T-helper 9 cell (primary cell): ENCODE data around the gene NELL1.

Experiments
- DNase-seq: peaks from one replicate; pipeline ENCODE4 v3.0.0-alpha.2; 2020

NELL1 gene

GRCh38 chr11:20668131-20668809 lies 1.1 kb upstream of the NELL1 start:
- DNase-seq: no peak

GRCh38 chr11:20669820-20670684 lies 666 bp downstream of the NELL1 start:
- no peak for DNase-seq

DNA sequence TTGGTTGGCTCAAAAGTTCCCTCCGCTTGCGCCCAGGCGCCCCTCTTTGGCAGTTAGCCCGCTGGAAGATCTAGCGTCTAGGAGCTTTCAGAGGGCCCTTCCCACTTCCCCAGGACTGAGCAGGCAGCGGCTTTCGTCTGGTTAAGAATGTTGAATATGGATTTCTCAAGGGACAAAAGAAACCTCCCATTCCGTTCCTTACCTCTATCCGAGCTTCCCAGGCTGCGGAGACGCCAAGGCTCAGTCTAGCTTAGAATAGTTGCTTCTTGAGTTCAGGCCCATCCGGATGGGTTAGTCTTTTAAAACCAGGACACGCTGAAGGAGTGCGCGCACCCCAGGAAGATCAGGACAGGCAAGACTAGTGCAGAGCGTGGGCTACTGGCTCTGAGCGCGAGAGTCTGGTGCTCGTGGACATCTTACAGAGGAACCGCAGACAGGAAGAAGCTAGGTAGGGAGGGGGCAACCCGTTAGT lies 1.6 kb downstream of the NELL1 start:
- DNase-seq: no peak

DNA sequence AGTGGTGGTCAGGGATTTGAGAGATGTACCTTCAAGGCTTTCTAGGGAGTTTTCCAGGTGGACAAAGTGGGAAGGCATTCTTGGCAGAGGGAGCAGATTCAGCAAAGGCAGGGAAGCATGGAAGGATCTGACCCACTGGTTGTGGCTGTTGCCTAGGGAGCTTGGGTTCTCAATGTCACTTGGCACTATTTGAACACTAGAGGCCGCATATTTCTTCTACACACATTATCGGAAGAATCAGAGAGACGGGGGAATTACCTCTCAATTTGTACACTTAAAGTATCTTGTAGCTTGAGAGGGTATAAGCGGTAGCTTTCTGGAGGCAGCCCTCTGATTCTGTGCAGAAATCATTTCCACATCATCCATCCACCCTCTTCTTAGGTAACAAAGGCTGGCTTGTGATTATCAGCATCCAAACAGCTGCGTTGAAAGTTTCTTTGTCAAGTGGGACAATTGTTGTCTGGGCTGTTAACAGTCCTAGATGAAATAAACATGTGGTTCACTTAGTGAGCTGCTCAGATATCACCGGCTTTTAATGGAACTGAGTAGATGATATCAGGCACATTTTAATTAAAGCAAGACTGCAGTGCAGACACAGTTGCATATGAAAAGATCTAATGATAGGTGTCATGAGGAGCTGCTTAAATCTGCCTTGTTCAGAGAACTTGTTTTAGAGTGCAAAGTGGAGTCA lies 2.6 kb downstream of the NELL1 start:
- no peak for DNase-seq

GRCh38 chr11:20672575-20672974 lies 3.2 kb downstream of the NELL1 start:
- no peak for DNase-seq

- no peak for DNase-seq
Measured at GRCh38 chr11:20676658-20677057, 7.3 kb downstream of the NELL1 start.

- no peak for DNase-seq
Measured at GRCh38 chr11:20688761-20689160, 19.4 kb downstream of the NELL1 start.

DNA sequence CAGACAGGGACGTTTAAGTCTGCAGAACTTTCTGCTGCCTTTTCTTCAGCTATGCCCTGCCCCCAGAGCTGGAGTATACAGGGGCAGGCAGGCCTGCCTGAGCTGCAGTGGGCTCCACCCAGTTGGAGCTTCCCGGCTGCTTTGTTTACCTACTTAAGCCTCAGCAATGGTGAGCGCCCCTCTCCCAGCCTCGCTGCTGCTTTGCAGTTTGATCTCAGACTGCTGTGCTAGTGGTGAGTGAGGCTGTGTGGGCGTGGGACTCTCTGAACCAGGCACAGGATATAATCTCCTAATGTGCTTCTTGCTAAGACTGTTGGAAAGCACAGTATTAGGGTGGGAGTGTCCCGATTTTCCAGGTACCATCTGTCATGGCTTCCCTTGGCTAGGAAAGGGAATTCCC lies 38.5 kb downstream of the NELL1 start:
- DNase-seq: no peak

DNA sequence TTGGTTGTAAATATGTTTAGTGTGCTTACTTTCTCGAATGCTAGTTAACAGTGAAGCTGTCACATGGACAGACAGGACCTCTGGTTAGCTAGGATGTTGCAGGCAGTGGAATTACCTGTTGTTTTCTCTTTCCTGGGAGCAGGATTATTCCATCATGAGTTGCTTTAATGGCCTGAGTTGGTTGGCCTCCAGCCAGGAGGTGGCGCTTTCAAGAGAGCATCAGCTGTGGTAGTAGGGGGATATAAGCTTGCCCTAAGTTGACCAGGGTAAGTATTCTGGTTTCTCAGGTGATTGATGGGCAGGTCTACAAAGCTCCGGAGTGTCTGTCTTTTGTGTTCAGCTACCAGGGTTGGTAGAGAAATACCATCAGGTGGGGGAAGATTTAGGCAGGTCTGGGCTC lies 43.5 kb downstream of the NELL1 start:
- DNase-seq: no peak

DNA sequence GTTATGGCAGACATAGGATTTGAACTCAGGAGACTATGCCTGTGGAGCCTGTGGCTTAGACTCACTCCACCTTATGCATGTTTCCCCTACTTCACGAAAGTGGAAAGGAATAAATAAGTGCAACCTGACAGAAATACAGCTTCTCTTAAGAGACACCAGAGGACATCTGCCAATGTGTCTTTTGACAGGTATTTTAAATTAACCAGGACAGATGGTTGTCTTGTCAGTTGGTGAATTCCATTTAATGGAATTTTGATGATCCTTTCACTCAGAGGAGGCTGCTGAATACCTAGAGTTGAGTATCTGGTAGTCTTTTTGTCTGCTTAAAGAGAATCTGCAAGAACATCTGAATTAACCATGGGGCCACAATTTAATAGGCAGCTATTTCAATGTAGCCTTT lies 46.1 kb downstream of the NELL1 start:
- DNase-seq: no peak

DNA sequence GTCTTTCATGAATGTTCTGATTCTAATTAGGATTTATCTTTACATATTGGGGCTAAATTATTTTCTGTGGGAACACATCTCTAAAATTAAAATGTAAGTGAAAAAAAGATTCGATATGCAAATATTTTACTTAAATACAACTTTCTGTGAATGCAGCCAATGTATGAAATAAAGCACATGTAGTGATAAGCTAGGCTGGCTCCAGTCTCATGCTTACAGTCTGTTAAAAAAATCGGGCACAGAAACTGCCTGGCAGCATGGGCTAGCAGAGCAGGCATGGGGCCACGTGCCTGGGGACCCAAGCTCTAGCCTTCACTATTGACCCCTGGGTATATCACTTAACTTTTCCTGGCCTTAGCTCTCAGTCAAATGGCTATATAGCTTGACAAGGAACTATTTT lies 46.5 kb downstream of the NELL1 start:
- DNase-seq: no peak

DNA sequence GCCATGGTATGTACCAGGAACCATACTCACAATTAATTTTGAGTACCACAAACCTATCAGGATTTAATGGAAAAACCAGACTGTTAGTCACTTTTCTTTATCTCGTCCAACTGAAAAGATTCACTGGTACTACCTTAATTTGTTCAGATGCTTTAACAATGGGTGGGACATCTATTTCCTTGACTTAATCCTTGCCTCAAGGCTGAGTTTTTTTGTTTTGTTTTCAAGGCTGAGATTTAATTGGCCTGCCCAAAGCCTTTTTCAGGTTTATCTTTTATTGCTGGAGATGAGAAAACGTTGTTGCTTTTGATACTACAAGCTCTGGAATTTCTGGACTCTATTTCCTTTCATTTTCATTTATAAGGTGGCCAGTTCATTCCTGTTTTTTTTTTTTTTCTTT lies 50.4 kb downstream of the NELL1 start:
- no peak for DNase-seq

GRCh38 chr11:20723366-20723765 lies 54.0 kb downstream of the NELL1 start:
- DNase-seq: no peak

- no peak for DNase-seq
Measured at GRCh38 chr11:20729597-20730105, 60.3 kb downstream of the NELL1 start.

DNA sequence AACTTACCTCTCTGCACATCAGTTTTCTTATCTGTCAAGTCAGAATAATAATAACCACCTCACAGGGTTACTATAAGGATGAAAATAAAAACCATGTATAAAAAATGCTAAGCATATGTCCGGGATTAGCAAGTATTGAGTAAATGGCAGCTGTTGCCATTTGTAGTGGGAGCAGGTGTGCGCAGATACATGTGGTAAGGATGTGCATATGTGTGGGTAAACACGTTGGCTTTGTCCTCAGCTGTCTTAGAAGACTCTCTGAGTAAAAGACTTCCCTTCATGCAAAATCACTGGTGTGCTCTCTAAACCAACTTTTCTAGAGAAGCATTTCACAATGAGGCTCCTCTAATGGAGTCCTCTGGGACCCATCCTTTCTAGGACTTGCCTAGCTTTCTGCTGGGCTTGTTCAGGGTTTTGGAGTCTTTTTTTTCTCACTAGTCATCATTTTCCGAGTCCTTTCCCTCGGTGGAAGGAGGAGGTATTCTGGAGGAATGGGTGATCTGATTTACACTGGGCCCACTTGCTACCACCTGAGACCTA lies 62.4 kb downstream of the NELL1 start:
- DNase-seq: no peak

- DNase-seq: no peak
Measured at GRCh38 chr11:20739107-20739506, 69.7 kb downstream of the NELL1 start.

- DNase-seq: no peak
Measured at GRCh38 chr11:20739577-20739976, 70.2 kb downstream of the NELL1 start.

GRCh38 chr11:20754933-20755332 lies 85.5 kb downstream of the NELL1 start:
- no peak for DNase-seq

- no peak for DNase-seq
Measured at GRCh38 chr11:20759541-20759940, 90.2 kb downstream of the NELL1 start.

GRCh38 chr11:20760811-20761210 lies 91.4 kb downstream of the NELL1 start:
- DNase-seq: no peak

DNA sequence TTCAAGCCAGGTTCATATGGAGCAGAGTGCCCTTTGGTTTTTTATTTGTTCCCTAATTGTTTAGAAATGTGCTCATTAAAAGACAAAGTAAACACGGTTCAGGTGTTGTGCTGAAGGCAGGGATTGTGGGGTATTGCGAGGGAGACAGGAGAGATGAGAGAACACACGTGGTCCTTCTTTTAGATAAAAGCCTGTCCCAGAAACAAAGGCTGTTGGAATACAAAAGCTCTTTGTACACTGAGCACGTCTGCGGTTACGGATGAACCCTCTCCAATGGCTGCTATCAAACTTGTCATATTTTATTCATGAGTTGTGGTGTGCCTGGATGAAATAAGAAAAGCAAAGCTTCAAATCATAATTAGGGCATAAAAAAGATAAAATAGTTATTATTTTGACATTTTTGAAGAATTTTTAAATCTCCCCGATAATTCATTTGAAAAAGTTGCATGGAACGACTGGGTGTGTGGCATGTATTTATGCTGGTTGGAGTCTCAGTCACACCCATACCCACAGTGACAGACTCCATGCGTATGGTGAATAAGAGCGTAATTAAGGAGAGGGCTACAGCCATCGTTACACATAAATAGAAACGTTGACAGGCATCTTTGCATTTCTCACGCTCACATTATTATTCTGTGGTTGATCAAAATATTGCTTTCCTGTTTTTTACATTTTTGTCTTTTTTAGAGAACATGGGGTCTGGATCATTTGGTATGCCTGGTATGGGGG lies 92.9 kb downstream of the NELL1 start:
- no peak for DNase-seq

GRCh38 chr11:20762980-20763379 lies 93.6 kb downstream of the NELL1 start:
- DNase-seq: no peak
